Keratinocyte (primary cell): Measurements from ENCODE around the gene ATM. TPM values are rescaled to one million over a fixed set of nuclear protein-coding genes. Genes with fewer than 3 reads are reported as not detected.

ENCODE experiments used
- DNase-seq: peaks from one replicate; pipeline ENCODE4 v3.0.0-alpha.2; 2011; ENCODE audit warnings: low read depth, missing footprints, low spot score
- FAIRE-seq: peaks from 2 replicates; lab custom pipeline; 2011; peaks lifted over from hg19 to GRCh38; lab: Jason Lieb, UNC
- H2AFZ ChIP-seq: 2 replicates; pipeline ENCODE4 v1.6.0; 2012; ENCODE audit warnings: low read length, control low read depth, inconsistent platforms; ENCODE audit not compliant: control insufficient read depth
- H3K27ac ChIP-seq: 2 replicates; pipeline ENCODE4 v1.5.1; 2011; ENCODE audit warnings: low read length; ENCODE audit not compliant: control insufficient read depth, insufficient read depth
- H3K27me3 ChIP-seq: 3 replicates; pipeline ENCODE4 v1.6.0; 2011; ENCODE audit warnings: low read length; ENCODE audit not compliant: control insufficient read depth, insufficient read depth; ENCODE audit errors: extremely low read depth
- H3K36me3 ChIP-seq, 2 experiments: 2 replicates in 1 of 2; 3 replicates in 1 of 2; pipeline ENCODE4 v1.5.1; 2011; ENCODE audit warnings: low read length in 2 of 2, mild to moderate bottlenecking in 1 of 2; ENCODE audit not compliant: control insufficient read depth in 2 of 2, insufficient read depth in 2 of 2; ENCODE audit errors: extremely low read depth in 1 of 2
- H3K4me1 ChIP-seq: 3 replicates; pipeline ENCODE4 v1.5.1; 2011; ENCODE audit warnings: low read length; ENCODE audit not compliant: control insufficient read depth, insufficient read depth; ENCODE audit errors: extremely low read depth
- H3K4me2 ChIP-seq: 3 replicates; pipeline ENCODE4 v1.6.0; 2011; ENCODE audit warnings: low read depth, low read length; ENCODE audit not compliant: control insufficient read depth, insufficient read depth; ENCODE audit errors: extremely low read depth
- H3K4me3 ChIP-seq, 3 experiments: fragments of 200-600 bp in 1 of 3; sonication (generic) in 1 of 3; 2 replicates in 2 of 3; 3 replicates in 1 of 3; pipeline ENCODE4 v1.5.1; 2011 to 2016; ENCODE audit warnings: low read length in 3 of 3, mild to moderate bottlenecking in 3 of 3, control low read depth in 2 of 3, inconsistent platforms in 1 of 3, low read depth in 1 of 3, mixed read lengths in 1 of 3, mixed run types in 1 of 3, moderate library complexity in 1 of 3; ENCODE audit not compliant: control insufficient read depth in 2 of 3, insufficient read depth in 2 of 3; ENCODE audit errors: extremely low read depth in 1 of 3
- H3K79me2 ChIP-seq: 2 replicates; pipeline ENCODE4 v1.6.0; 2012; ENCODE audit warnings: low read length; ENCODE audit not compliant: control insufficient read depth, insufficient read depth
- H3K9ac ChIP-seq: 3 replicates; pipeline ENCODE4 v1.6.0; 2011; ENCODE audit warnings: low read length; ENCODE audit not compliant: control insufficient read depth, insufficient read depth; ENCODE audit errors: extremely low read depth
- H3K9me1 ChIP-seq: 3 replicates; pipeline ENCODE4 v1.6.0; 2011; ENCODE audit warnings: low read length; ENCODE audit not compliant: control insufficient read depth, insufficient read depth; ENCODE audit errors: extremely low read depth
- H3K9me3 ChIP-seq: 2 replicates; pipeline ENCODE4 v1.5.1; 2012; ENCODE audit warnings: low read depth, low read length; ENCODE audit not compliant: control insufficient read depth
- H4K20me1 ChIP-seq: 3 replicates; pipeline ENCODE4 v1.6.0; 2011; ENCODE audit warnings: low read length; ENCODE audit not compliant: control insufficient read depth, insufficient read depth; ENCODE audit errors: extremely low read depth
- CTCF ChIP-seq, 3 experiments: IDR thresholded peaks in 1 of 3; conservative IDR thresholded peaks in 1 of 3; optimal IDR thresholded peaks in 1 of 3; 2 replicates in 2 of 3; 3 replicates in 1 of 3; pipeline versions ENCODE3 to v1.5.1; 2011; ENCODE audit warnings: low read length in 3 of 3, mild to moderate bottlenecking in 3 of 3, moderate library complexity in 2 of 3, control low read depth in 1 of 3, inconsistent platforms in 1 of 3; ENCODE audit not compliant: insufficient read depth in 2 of 3; ENCODE audit errors: extremely low read depth in 1 of 3
- EZH2 ChIP-seq: IDR thresholded peaks from one replicate; pipeline ENCODE4 v1.6.1; 2012; ENCODE audit warnings: inconsistent platforms, mild to moderate bottlenecking, low read length, moderate library complexity
- dilution Hi-C: fragments of 300-500 bp; cut with MboI; formaldehyde crosslinking; loops from one replicate; pipeline ENCODE4 v1.7.0; 2020; ENCODE audit warnings: low sequenced_read_pairs; ENCODE audit not compliant: extremely low pct_ligation_motif_present
- polyA plus RNA-seq, 5 experiments: library from polyadenylated mRNA; depleted of rRNA in 3 of 5; stranded (reverse) in 3 of 5; stranded (forward) in 1 of 5; unstranded in 1 of 5; fragments of >200 nt; gene quantifications; 1 replicate in 1 of 5; 2 replicates in 3 of 5; 3 replicates in 1 of 5; pipeline versions ENCODE4 v1.2.1 to v1.2.3, GENCODE V29; 2011 to 2012; ENCODE audit warnings: missing spikeins in 2 of 5, low read depth in 1 of 5, low replicate concordance in 1 of 5

ATM gene
- polyA plus RNA-seq, 1 donor (not counting 4 experiments of a cell fraction or from before 2014, with no cell fraction given) = 28.5 TPM

GRCh38 chr11:108226036-108226435, 3.2 kb downstream of the ATM start:
- Histone ChIP-seq H3K27me3 (no peaks in the 10 kb centered on the region), H3K9ac (no peak overlapping the region), H3K4me2 (no peak overlapping the region), H3K9me1 (no peaks in the 10 kb centered on the region), H3K4me3 (no peak overlapping the region), H2AFZ (no peak overlapping the region), H3K36me3 (peaks cover 4 to 5% of the 10 kb centered on the region in 2 experiments), H3K79me2 (peaks cover 38% of the 10 kb centered on the region), H3K9me3 (no peaks in the 10 kb centered on the region), H3K27ac (no peak overlapping the region), H4K20me1 (no peaks in the 10 kb centered on the region), H3K4me1 (peaks cover 10% of the 10 kb centered on the region)
- DNase-seq (no peak), FAIRE-seq (no peak)
- TF ChIP-seq EZH2 (no peak), CTCF (optimal IDR thresholded peaks at IDR 0.05 in 1 of 3, IDR thresholded peaks at IDR 0.05 in 1 of 3, conservative IDR thresholded peaks at IDR 0.05 in 1 of 3; ENCODE audit: extremely low read depth in 1 of 3, insufficient read depth in 2 of 3, low read length in 3 of 3) (no peak)
- dilution Hi-C loops = no loop called here

GRCh38 chr11:108228251-108228650, 5.4 kb downstream of the ATM start:
- Histone ChIP-seq H3K4me3 (no peak overlapping the region), H3K9me3 (no peaks in the 10 kb centered on the region), H4K20me1 (no peaks in the 10 kb centered on the region), H3K4me2 (no peak overlapping the region), H2AFZ (no peak overlapping the region), H3K27ac (no peak overlapping the region), H3K9me1 (no peaks in the 10 kb centered on the region), H3K36me3 (peaks cover 4 to 5% of the 10 kb centered on the region in 2 experiments), H3K79me2 (peaks cover 26% of the 10 kb centered on the region), H3K27me3 (no peaks in the 10 kb centered on the region), H3K9ac (no peak overlapping the region), H3K4me1 (peaks cover 8% of the 10 kb centered on the region)
- dilution Hi-C loops = no loop called here
- DNase-seq (no peak), FAIRE-seq (no peak)
- TF ChIP-seq CTCF (optimal IDR thresholded peaks at IDR 0.05 in 1 of 3, IDR thresholded peaks at IDR 0.05 in 1 of 3, conservative IDR thresholded peaks at IDR 0.05 in 1 of 3; ENCODE audit: extremely low read depth in 1 of 3, insufficient read depth in 2 of 3, low read length in 3 of 3) (no peak), EZH2 (no peak)
